ENCODE data around the gene TFDP2. TPM values are rescaled to one million over a fixed set of nuclear protein-coding genes. Genes with fewer than 3 reads are reported as not detected.

TFDP2 gene
- total and polyA plus RNA-seq, 9 donors, result 21.3 to 43.7 (median 34.7) TPM

GRCh38 chr3:142053244-142053643, 96.1 kb downstream of the TFDP2 start:
- no peak overlapping the region for H3K27ac ChIP-seq (ENCODE audit: low read length)
- H3K4me1 ChIP-seq (ENCODE audit: control insufficient read depth, insufficient read depth, low read length), result peaks cover 4% of the 10 kb centered on the region
- H3K27me3 ChIP-seq (ENCODE audit: control insufficient read depth, insufficient read depth, low read length), result no peaks in the 10 kb centered on the region
- DNase-seq, result no peak
- H3K9me3 ChIP-seq (replicated peaks; ENCODE audit: control insufficient read depth, low read depth, low read length), result no peaks in the 10 kb centered on the region
- no peak overlapping the region for H3K4me3 ChIP-seq (ENCODE audit: low read length)
- no peaks in the 10 kb centered on the region for H3K36me3 ChIP-seq (ENCODE audit: control insufficient read depth, insufficient read depth, low read length)
- WGBS (ENCODE audit: insufficient coverage), result 92% methylated on average over 2 of the region's 2 CpGs

GRCh38 chr3:142051351-142051750, 98.0 kb downstream of the TFDP2 start:
- Histone ChIP-seq H3K4me1 (ENCODE audit: control insufficient read depth, insufficient read depth, low read length) (no peaks in the 10 kb centered on the region), H3K9me3 (replicated peaks; ENCODE audit: control insufficient read depth, low read depth, low read length) (no peaks in the 10 kb centered on the region), H3K4me3 (ENCODE audit: low read length) (no peak overlapping the region), H3K36me3 (ENCODE audit: control insufficient read depth, insufficient read depth, low read length) (no peaks in the 10 kb centered on the region), H3K27ac (ENCODE audit: low read length) (no peak overlapping the region), H3K27me3 (ENCODE audit: control insufficient read depth, insufficient read depth, low read length) (no peaks in the 10 kb centered on the region)
- no peak for DNase-seq
- no CpG with 5 or more reads among the region's 6 CpGs for WGBS (ENCODE audit: insufficient coverage)

GRCh38 chr3:142047021-142047369, 102.3 kb downstream of the TFDP2 start:
- no peak for DNase-seq
- no peak overlapping the region for H3K27ac ChIP-seq (ENCODE audit: low read length)
- H3K27me3 ChIP-seq (ENCODE audit: control insufficient read depth, insufficient read depth, low read length), result no peaks in the 10 kb centered on the region
- WGBS (ENCODE audit: insufficient coverage), result no CpG with 5 or more reads among the region's 1 CpG
- H3K4me3 ChIP-seq (ENCODE audit: low read length), result no peak overlapping the region
- H3K4me1 ChIP-seq (ENCODE audit: control insufficient read depth, insufficient read depth, low read length), result no peaks in the 10 kb centered on the region
- H3K36me3 ChIP-seq (ENCODE audit: control insufficient read depth, insufficient read depth, low read length), result peaks cover 2% of the 10 kb centered on the region
- no peaks in the 10 kb centered on the region for H3K9me3 ChIP-seq (replicated peaks; ENCODE audit: control insufficient read depth, low read depth, low read length)

DNA sequence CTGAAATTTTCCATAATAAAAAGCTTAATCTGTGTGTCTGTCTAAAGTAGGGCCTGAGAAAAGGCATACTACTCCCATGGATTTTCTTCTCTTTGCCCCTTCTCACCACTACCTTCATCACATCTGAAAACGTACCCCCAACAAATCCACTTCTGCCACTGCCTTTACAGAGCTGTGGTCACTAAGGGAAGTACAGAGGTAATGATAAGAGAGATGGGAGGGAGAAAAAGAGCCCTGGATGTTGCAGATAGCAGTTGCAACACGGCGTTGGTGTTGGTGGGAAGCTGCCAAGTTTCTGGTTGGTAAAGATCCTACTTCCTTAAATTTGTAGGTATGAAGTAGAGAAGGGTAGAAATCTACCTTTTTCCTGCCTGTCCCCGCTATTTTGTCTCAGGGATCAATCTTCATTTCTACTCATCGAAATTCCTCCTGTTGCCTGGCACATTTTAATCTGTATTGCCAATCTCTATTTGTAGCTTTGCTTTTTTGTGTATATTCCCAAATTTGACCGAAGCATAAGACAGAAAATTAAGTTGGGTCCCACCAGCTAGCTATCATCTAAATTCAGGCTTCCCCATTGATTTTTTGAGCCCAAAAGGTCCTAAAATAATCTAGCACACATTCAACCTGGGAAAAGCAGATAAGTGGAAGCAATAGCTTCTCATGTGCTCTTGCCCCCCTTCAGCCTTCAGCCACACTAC, 102.9 kb downstream of the TFDP2 start:
- Histone ChIP-seq H3K4me3 (ENCODE audit: low read length) (no peak overlapping the region), H3K9me3 (replicated peaks; ENCODE audit: control insufficient read depth, low read depth, low read length) (no peaks in the 10 kb centered on the region), H3K27ac (ENCODE audit: low read length) (no peak overlapping the region), H3K4me1 (ENCODE audit: control insufficient read depth, insufficient read depth, low read length) (no peaks in the 10 kb centered on the region), H3K27me3 (ENCODE audit: control insufficient read depth, insufficient read depth, low read length) (no peaks in the 10 kb centered on the region), H3K36me3 (ENCODE audit: control insufficient read depth, insufficient read depth, low read length) (peaks cover 2% of the 10 kb centered on the region)
- no peak for DNase-seq
- WGBS (ENCODE audit: insufficient coverage), result no CpG with 5 or more reads among the region's 6 CpGs

DNA sequence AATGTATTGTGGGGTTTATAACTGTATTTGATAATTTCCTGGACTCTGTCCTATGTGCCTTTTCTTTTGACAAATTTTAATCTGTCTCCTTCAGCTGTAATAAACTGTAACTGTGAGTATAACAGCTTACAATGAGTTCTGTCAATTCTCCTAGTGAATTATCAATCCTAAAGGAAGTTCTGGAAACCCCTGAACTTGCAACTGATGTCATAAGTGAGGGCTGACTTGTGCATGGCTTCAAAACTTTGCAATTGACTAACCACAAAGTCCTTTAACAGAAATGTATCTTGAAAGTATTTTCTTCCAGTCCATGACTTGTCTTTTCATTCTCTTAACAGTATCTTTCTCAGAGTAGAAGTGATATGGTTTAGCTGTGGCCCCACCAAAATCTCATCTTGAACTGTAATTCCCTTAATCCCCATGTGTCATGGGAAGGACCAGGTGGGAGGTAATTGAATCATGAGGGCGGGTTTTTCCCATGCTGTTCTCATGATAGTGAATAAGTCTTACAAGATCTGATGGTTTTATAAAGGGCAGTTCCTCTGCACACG, 108.3 kb downstream of the TFDP2 start:
- Histone ChIP-seq H3K4me3 (ENCODE audit: low read length) (no peak overlapping the region), H3K27ac (ENCODE audit: low read length) (no peak overlapping the region), H3K36me3 (ENCODE audit: control insufficient read depth, insufficient read depth, low read length) (peaks cover 2% of the 10 kb centered on the region), H3K9me3 (replicated peaks; ENCODE audit: control insufficient read depth, low read depth, low read length) (no peaks in the 10 kb centered on the region), H3K4me1 (ENCODE audit: control insufficient read depth, insufficient read depth, low read length) (no peaks in the 10 kb centered on the region), H3K27me3 (ENCODE audit: control insufficient read depth, insufficient read depth, low read length) (no peaks in the 10 kb centered on the region)
- DNase-seq, result no peak
- no CpG with 5 or more reads among the region's 2 CpGs for WGBS (ENCODE audit: insufficient coverage)

GRCh38 chr3:142035308-142035922, 113.9 kb downstream of the TFDP2 start:
- DNase-seq, result no peak
- no peaks in the 10 kb centered on the region for H3K27me3 ChIP-seq (ENCODE audit: control insufficient read depth, insufficient read depth, low read length)
- WGBS (ENCODE audit: insufficient coverage), result no CpG with 5 or more reads among the region's 3 CpGs
- no peaks in the 10 kb centered on the region for H3K4me1 ChIP-seq (ENCODE audit: control insufficient read depth, insufficient read depth, low read length)
- no peak overlapping the region for H3K27ac ChIP-seq (ENCODE audit: low read length)
- H3K36me3 ChIP-seq (ENCODE audit: control insufficient read depth, insufficient read depth, low read length), result no peaks in the 10 kb centered on the region
- H3K4me3 ChIP-seq (ENCODE audit: low read length), result no peak overlapping the region
- H3K9me3 ChIP-seq (replicated peaks; ENCODE audit: control insufficient read depth, low read depth, low read length), result no peaks in the 10 kb centered on the region

- DNase-seq, result no peak
- Histone ChIP-seq H3K27me3 (ENCODE audit: control insufficient read depth, insufficient read depth, low read length) (no peaks in the 10 kb centered on the region), H3K4me3 (ENCODE audit: low read length) (no peak overlapping the region), H3K36me3 (ENCODE audit: control insufficient read depth, insufficient read depth, low read length) (no peaks in the 10 kb centered on the region), H3K27ac (ENCODE audit: low read length) (no peak overlapping the region), H3K4me1 (ENCODE audit: control insufficient read depth, insufficient read depth, low read length) (no peaks in the 10 kb centered on the region), H3K9me3 (replicated peaks; ENCODE audit: control insufficient read depth, low read depth, low read length) (no peaks in the 10 kb centered on the region)
- no CpG with 5 or more reads among the region's 4 CpGs for WGBS (ENCODE audit: insufficient coverage)
Observed at GRCh38 chr3:142033292-142033691, 116.1 kb downstream of the TFDP2 start.

DNA sequence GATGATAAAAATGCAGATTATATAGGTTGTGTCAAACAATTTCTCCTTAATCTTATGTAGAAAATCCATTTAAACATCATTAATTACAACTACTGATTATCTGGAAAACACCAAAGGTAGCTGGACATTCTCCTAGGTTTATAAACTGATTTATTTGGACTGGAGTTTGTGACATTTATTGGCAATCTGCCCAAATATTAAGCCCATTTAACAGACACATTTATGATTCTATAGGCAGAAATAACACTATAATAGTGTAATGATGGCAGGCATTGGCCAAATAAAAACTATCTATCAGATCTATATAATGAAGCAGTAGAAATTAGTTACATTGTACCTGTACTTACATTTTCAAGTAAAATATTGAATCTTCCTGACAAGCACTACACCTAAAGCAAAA, 117.8 kb downstream of the TFDP2 start:
- H3K27ac ChIP-seq (ENCODE audit: low read length), result no peak overlapping the region
- no peak for DNase-seq

GRCh38 chr3:142029791-142030190, 119.6 kb downstream of the TFDP2 start:
- H3K27me3 ChIP-seq (ENCODE audit: control insufficient read depth, insufficient read depth, low read length), result no peaks in the 10 kb centered on the region
- WGBS (ENCODE audit: insufficient coverage), result 82% methylated on average over 2 of the region's 5 CpGs
- H3K9me3 ChIP-seq (replicated peaks; ENCODE audit: control insufficient read depth, low read depth, low read length), result no peaks in the 10 kb centered on the region
- no peak overlapping the region for H3K27ac ChIP-seq (ENCODE audit: low read length)
- no peaks in the 10 kb centered on the region for H3K4me1 ChIP-seq (ENCODE audit: control insufficient read depth, insufficient read depth, low read length)
- no peak overlapping the region for H3K4me3 ChIP-seq (ENCODE audit: low read length)
- DNase-seq, result no peak
- H3K36me3 ChIP-seq (ENCODE audit: control insufficient read depth, insufficient read depth, low read length), result no peaks in the 10 kb centered on the region

More for the DNA sequence above, 117.8 kb downstream of the TFDP2 start:
- Histone ChIP-seq H3K36me3 (ENCODE audit: control insufficient read depth, insufficient read depth, low read length) (no peaks in the 10 kb centered on the region), H3K4me3 (ENCODE audit: low read length) (no peak overlapping the region), H3K4me1 (ENCODE audit: control insufficient read depth, insufficient read depth, low read length) (no peaks in the 10 kb centered on the region), H3K27me3 (ENCODE audit: control insufficient read depth, insufficient read depth, low read length) (no peaks in the 10 kb centered on the region), H3K9me3 (replicated peaks; ENCODE audit: control insufficient read depth, low read depth, low read length) (no peaks in the 10 kb centered on the region)

GRCh38 chr3:142029052-142029642, 120.2 kb downstream of the TFDP2 start:
- DNase-seq, result no peak
- no peak overlapping the region for H3K27ac ChIP-seq (ENCODE audit: low read length)
- H3K36me3 ChIP-seq (ENCODE audit: control insufficient read depth, insufficient read depth, low read length), result no peaks in the 10 kb centered on the region
- H3K4me3 ChIP-seq (ENCODE audit: low read length), result no peak overlapping the region
- H3K9me3 ChIP-seq (replicated peaks; ENCODE audit: control insufficient read depth, low read depth, low read length), result no peaks in the 10 kb centered on the region
- WGBS (ENCODE audit: insufficient coverage), result 38% methylated on average over 3 of the region's 3 CpGs
- H3K4me1 ChIP-seq (ENCODE audit: control insufficient read depth, insufficient read depth, low read length), result no peaks in the 10 kb centered on the region
- no peaks in the 10 kb centered on the region for H3K27me3 ChIP-seq (ENCODE audit: control insufficient read depth, insufficient read depth, low read length)

Measured in muscle of leg (tissue), 11 donors.